HG03432 (cell line): ENCODE results near the gene PTPRN2.
"Not testable (repeated sequence)": the region's sequence is repeated elsewhere in the genome, so short reads cannot be mapped to it uniquely, and the experiment has no call there.

ENCODE experiments used
- ATAC-seq: cut with Tn5 transposase; IDR thresholded peaks from one replicate; pipeline ENCODE4 v1.9.1; 2021; ENCODE audit warnings: mild to moderate bottlenecking, moderate library complexity; ENCODE audit not compliant: unreplicated experiment

PTPRN2 gene

DNA sequence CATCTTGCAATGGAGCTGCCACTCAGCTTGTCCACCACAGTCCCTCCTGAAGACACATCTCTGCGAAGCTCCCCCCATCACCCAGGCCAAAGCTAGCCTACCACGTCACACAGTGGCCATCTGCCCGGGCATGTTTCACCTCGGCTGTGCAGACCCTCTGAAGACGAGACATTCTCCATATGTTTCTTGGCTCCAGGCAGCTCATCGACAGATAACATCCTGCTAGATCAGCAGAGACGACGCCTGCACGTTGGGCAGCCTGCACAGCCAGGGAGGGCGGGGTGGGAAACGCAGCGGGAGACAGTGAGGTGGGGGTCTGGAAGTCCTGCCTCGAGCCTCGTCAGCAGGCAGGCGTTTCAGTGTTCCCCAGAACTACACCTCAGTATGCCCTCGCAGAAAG is 53.0 kb downstream of the PTPRN2 start:
- ATAC-seq = no peak

DNA sequence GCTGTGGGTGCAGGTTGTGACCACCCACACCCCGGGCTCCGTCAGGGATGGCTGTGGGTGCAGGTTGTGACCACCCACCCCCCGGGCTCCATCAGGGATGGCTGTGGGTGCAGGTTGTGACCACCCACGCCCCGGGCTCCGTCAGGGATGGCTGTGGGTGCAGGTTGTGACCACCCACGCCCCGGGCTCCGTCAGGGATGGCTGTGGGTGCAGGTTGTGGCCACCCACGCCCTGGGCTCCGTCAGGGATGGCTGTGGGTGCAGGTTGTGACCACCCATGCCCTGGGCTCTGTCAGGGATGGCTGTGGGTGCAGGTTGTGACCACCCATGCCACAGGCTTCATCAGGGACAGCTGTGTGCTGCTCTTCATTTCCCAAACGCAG is 53.5 kb downstream of the PTPRN2 start:
- not testable (repeated sequence) for ATAC-seq

DNA sequence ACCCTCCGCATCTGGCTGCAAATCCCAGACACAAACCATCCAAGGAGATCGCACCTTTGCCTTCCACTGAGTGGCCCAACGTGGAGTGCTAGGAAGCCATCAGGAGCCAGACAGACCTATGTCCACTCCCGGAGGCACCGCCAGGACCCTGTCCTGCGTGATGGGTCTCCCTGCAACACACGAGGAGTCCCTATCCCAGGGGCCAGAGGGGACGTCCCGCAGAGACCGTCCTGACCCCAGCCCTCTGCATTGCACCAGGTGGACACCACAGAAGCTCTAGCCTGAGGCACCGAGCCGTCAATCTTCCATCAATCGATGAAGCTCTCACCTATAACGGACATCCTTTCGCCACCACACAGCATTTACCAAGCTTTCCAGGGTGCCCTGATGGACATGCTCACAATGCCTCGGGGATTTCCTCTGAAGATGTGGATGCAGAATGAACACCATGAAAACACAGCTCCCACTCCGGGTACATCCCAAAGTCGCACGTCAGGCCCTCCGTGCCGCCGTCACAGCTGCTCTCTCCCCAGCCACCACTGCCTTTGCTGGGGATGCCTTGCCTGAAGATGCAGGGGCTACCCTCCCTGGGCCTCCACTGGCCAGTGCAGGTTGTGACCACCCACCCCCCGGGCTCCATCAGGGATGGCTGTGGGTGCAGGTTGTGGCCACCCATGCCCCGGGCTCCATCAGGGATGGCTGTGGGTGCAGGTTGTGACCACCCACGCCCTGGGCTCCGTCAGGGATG is 54.1 kb downstream of the PTPRN2 start:
- ATAC-seq = no peak

DNA sequence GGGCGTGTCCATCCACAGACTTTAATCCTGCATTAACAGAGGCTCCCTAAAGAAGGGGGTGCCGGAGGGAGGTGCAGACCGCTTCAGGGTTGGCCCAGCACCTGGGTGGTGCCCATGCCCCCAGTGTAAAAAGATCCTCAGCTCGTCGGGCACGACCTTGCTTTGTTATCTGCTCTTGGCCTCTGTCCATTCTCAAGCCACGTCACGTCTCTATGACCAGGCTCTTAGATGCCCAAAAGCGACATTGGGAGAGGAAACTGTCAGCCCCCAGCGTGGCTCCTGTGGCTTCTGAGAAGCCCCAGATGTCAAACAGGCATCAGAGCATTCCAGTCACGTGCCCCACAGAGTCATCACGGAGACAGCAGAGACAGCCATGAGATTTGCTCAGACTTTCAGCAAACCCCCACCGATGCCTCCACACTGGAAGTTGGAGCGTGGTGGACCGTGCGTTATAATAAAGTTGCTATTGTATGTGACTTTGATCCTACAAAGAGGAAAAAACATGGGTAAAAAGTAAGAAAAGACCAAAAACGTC is 55.5 kb downstream of the PTPRN2 start:
- no peak for ATAC-seq

DNA sequence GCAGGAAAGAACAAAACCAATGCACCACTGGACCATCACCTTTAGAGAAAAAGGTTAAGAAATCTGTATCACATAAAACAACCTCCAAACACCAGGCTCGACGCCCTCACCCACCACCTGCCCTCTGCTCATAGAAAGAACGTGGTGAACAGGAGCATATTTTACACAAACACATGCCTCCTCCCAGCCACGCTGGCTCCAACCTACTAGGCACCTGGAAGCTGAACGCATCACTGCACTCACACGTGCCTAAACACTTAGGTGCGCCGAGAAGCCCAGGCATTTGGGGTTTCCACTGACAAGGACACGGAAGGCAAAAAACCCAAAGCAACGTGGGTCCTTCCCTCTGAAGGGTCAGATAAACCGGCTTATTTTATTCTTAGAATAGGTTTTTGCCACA is 56.0 kb downstream of the PTPRN2 start:
- ATAC-seq = no peak

DNA sequence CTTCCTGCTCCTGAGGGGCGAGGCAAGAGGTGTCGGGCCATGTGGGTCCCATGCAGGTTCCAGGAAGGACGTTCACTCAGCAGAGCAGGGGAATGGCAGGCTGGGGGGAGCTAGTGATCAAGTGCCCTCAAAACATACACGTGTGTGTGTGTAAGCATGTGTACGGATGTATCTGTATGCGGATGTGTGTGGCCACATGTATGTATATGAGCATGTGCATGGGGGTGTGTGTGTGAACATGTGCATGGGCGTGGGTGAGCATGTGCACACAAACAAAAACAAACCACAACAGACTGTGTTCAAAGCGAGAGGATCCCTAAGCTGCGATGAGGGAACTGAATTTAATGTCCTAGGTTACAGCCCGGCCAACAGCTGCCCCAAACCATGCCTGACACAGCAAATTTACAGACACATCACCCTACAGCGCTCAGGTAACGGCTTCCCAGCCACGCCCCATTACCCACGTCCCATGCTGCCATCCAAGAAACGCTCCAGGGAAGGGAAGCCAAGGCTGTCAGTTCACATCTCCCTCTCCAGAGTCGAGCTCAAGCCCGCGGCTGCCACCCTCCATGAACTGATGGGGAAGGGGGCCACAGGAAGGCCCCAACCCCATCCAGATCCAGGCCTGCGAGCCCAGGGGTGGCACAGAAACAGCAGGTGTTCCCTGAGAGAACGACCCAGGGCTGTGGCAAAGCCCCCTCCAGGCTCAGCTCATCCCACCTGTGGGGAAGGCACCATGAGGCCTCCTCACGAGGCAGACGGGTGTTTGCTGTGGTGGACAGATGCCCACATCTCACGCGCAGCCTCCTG is 56.6 kb downstream of the PTPRN2 start:
- ATAC-seq = no peak

DNA sequence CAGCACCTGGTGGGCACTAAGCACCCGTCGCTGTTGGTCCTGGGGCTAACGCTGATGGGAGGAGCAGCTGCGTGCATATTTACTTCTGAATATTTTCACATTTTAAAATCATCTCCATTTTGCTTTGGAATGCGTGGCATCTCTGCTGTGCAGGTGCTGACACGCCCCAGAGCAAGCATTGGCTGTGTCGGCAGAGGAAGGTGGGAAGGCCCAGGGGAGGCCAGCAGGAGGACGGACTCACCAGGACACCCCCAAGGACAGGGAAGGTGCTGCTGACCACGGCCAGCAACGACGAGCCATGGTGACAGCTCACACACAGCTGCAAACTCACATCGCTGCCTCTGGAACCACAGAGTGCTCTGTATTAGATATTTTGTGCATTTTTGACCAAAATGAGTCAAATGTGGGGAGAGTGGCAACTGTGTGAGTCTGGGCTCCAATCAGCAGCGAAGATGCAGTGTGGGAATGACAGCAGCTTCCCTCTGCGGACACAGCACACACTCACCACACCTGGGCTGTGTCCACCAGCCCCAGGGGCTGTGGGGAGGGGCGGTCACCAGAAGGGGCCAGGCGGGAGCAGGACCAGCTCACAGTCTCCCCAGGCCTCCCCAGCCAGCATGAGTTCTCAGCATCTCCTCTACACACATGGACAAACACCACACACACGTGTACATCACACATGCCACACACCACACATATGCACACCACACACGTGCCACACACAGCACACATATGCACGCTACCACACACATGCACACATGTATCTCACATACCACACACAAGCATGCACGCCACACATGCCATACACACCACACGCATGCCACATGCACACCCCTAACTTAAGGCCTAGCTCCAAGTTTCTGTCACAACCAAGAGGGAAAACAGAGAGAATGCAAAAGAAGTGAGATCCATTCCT is 58.2 kb downstream of the PTPRN2 start:
- no peak for ATAC-seq

DNA sequence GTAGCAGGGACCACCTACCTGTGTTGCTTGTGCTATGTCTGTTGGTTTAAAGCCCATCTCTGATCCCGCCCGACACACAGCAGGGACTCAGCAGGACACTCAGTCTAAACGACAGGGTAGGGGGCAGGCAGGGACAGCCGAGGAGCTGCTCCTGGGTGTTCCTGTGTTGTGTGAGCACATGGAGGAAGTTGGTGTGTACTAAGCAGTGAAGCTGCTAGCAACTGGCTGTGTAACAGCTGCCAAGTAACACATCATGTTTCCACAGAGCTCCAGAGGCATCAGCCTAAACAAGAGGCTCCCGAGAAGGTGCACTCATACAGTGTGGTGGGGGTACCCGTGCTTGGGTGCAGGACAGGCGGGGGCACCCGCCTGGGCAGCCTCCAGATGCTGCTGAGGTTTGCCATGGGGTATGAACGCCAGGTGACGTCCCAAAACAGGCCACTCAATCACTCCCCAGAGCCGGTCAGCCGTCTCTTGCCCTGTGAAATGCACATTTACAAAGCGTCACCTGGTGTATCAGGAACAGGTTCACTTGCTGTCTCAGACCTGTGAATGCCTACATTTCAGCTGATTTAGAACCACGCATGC is 59.6 kb downstream of the PTPRN2 start:
- ATAC-seq = no peak

DNA sequence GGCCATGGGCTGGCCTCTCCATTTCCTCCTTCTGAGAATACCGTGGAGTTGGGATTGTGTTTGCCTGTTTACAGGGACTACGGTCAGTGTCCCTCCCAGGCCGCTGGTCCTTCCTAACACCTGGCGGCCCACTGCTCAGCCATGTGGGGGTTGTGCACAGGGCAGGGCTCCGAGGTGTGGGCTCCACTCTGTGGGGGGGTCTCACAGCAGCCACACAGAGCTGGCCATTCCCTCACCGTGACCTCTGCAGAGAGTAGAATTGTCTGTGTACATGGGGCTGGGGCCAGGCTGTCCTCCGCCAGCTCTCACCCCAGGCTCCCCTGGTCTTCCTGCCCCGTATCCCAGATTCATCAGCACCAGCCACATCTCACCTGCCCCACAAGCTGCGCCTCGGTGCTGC is 60.1 kb downstream of the PTPRN2 start:
- no peak for ATAC-seq

DNA sequence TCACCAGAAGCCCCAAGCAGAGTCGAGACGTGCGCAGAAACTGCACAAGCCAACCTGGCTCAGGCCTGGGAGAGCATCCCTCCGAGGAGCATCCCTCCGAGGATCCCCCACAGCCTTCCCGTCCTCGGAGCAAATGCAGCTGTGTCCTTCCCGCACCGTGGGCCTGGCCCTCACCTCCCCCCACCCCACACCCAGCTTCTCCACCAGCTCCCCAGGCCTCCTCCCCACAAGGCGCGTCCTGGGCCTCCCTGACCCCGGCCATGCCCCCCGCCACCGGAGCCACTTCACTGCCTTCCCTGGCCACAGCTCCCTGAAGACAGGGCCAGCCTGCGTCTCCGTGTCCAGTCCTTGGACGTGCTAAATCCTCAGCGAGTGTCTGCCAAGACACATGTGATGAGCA is 60.6 kb downstream of the PTPRN2 start:
- ATAC-seq = no peak

DNA sequence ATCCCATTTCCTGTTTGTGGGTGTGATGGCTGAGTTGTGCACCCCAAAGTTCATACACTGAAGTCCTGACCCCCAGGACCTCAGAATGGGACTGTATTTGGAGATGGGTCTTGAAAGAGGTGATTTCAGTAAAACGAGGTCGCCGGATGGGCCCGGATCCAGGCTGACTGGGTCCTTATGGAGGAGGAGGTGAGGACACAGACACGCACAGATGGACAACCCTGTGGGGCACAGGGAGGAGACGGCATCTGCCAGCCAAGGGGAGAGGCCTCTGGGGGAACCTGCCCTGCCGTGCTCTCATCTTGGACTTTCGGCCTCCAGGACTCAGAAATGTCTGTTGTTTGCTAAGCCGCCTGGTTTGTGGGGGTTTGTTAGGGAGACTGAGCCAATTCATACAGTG is 61.1 kb downstream of the PTPRN2 start:
- ATAC-seq = no peak

DNA sequence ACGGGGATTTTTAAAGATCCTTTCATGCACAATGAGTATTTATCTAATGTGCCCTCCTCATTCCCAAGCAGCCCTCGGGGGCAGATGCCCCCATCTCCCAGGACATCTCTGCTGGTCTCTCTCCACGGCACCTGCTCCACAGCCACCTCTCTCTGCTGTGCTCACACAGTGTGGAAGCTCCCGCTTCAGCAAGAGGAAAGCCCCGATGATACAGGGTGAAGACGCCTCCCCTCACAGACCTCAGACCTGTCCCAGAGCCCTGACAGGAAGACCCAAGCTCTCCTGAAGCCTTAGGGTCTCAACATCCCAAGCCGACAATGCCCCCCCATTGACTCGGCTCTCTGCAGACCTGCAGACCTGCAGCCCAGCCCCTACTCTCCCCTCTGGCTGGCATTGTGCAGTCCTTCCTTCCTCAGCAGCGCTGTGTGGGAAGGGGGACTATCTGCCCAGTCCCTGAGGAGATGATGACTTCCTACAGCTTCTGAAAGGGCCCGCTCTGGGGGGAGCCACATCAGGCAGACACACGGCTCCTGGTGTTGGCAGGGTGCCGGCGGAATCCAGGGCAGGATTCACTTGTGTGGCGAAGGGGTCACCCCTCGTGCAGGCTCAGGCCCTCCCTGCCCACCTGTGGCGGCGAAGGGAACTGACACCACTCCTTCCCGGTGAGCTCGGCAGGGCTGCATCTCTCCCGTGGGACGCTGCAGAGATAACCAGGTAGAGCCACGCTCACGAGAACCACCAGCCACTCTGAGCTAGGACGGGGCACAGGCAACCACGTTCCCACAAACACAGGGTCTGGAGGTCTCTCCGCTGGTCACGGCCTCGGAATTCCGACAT is 61.8 kb downstream of the PTPRN2 start:
- ATAC-seq = no peak

DNA sequence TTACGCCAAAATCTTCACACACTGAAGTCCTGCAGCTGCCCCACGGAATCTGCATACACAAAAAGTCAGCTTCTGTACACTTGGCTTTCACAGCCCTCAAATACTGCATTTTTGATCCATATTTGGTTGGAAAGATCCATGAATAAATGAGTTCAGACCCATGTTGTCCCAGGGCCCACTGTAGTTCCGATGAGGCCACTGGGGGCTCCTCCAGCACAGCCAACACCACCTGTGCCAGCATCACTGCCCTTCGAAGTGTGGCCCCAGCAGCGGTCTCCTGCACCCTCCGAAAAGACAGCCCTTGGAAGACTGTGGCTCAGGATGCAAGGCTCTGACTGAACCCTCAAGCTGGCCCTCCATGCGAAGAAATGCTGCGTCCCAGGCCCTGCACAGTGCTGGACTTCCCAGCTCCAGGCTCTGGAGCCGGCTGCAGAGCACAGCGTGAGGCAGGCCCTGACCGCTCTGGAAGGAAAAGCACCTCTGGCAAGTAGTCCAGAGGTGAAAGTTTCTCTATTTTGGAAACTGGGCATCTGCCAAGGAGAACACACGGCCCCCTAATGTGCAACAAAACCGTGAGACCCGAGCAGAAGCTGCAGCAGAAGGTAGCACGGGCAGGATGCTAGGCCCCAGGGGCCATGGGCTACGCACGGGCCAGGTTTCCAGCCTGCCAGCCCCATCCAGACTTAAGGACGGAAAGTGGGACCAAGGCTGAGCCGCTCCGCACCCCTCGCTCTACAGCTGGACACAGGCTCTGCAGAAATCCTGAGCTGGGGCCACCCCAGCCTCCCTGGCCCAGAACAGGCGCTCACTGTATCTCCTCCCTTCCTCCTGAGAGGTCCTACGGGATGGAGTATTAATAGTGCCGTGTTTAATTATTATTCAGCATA is 62.6 kb downstream of the PTPRN2 start:
- no peak for ATAC-seq

DNA sequence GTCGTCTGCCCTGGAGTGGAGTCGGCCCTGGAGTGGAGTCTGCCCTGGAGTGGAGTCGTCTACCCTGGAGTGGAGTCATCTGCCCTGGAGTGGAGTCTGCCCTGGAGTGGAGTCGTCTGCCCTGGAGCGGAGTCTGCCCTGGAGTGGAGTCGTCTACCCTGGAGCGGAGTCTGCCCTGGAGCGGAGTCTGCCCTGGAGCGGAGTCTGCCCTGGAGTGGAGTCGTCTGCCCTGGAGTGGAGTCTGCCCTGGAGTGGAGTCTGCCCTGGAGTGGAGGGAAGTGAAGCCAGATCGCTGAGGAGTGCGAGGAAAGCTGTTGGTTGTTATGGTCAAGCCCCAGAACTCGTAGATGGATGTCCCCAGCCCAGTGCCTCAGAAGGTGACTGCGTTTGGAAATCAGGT is 63.3 kb downstream of the PTPRN2 start:
- ATAC-seq = not testable (repeated sequence)

DNA sequence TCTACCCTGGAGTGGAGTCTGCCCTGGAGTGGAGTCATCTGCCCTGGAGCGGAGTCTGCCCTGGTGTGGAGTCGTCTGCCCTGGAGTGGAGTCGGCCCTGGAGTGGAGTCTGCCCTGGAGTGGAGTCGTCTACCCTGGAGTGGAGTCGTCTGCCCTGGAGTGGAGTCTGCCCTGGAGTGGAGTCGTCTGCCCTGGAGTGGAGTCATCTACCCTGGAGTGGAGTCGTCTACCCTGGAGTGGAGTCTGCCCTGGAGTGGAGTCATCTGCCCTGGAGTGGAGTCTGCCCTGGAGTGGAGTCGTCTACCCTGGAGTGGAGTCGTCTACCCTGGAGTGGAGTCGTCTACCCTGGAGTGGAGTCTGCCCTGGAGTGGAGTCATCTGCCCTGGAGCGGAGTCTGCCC is 63.7 kb downstream of the PTPRN2 start:
- not testable (repeated sequence) for ATAC-seq

DNA sequence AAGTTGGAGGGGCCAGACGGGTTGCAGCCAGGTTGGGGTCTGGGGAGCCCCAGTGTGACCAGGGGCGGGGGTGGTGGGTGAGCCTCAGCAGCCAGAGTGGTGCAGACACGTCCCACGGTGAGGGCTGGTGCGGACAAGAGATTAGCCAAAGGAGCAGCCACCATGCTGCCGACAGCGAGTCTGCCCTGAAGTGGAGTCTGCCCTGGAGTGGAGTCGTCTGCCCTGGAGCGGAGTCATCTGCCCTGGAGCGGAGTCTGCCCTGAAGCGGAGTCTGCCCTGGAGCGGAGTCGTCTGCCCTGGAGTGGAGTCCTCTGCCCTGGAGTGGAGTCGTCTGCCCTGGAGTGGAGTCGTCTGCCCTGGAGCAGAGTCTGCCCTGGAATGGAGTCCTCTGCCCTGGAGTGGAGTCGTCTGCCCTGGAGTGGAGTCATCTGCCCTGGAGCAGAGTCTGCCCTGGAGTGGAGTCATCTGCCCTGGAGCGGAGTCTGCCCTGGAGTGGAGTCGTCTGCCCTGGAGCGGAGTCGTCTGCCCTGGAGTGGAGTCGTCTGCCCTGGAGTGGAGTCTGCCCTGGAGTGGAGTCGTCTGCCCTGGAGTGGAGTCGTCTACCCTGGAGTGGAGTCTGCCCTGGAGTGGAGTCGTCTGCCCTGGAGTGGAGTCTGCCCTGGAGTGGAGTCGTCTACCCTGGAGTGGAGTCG is 64.3 kb downstream of the PTPRN2 start:
- not testable (repeated sequence) for ATAC-seq

DNA sequence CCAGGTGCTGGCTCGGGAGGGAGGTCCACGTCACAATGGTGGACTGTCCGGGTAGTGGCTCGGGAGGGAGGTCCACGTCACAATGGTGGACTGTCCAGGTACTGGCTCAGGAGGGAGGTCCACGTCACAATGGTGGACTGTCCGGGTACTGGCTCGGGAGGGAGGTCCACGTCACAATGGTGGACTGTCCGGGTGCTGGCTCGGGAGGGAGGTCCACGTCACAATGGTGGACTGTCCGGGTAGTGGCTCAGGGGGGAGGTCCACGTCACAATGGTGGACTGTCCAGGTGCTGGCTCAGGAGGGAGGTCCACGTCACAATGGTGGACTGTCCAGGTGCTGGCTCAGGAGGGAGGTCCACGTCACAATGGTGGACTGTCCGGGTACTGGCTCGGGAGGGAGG is 65.8 kb downstream of the PTPRN2 start:
- ATAC-seq = not testable (repeated sequence)

DNA sequence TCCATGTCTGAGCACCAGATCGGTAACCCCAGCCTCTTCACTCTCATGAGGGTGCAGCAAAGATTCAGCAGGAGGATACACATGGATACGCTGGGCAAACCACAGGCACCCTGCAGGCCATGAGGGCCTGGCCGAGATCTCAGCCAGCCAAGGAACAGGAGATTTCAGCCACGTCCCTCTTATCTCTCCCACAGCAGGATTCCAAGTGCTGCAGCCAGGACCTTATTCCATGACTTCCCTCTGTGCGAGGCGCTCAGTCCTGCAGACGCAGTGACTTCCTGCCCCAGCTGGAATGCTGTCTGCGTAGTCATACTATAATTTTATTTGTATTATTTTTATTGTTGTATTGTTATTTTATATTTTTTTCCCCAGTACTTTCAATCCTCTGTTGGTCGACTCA is 66.8 kb downstream of the PTPRN2 start:
- ATAC-seq = no peak
